D721Med (cell line): ENCODE measurements around the gene VAPB.

Experiments
- DNase-seq: peaks from one replicate; pipeline ENCODE4 v3.0.0; 2011; ENCODE audit warnings: low spot score; ENCODE audit not compliant: insufficient read length
- FAIRE-seq: peaks from 2 replicates; lab custom pipeline; 2011; peaks lifted over from hg19 to GRCh38; lab: Jason Lieb, UNC
- TF ChIP-seq, protein P1 (sequence below): IDR thresholded peaks from 2 replicates; pipeline ENCODE4 v1.5.1; 2012; ENCODE audit warnings: mild to moderate bottlenecking, control low read depth; ENCODE audit not compliant: insufficient read depth; ENCODE audit errors: missing control alignments

The VAPB gene

DNA sequence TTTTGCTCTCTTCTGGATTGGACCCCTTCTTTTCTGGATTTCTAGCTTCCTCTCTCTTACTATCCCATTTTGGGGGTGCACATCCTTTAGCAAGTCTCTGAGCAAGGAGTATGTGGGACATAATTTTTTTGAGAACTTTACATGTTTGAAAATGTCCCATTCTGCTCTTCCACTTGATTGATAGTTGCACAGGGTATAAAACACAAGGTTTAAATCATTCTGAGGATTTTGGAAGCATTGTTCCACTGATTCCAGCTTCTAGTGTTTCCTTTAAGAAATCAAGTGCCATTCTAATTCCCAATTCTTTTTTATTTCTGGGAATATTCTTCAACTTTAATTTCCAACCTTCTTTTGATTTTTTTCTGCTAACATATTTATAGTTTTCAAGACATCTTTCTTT is 65.4 kb downstream of the VAPB start:
- TF ChIP-seq, protein P1, sequence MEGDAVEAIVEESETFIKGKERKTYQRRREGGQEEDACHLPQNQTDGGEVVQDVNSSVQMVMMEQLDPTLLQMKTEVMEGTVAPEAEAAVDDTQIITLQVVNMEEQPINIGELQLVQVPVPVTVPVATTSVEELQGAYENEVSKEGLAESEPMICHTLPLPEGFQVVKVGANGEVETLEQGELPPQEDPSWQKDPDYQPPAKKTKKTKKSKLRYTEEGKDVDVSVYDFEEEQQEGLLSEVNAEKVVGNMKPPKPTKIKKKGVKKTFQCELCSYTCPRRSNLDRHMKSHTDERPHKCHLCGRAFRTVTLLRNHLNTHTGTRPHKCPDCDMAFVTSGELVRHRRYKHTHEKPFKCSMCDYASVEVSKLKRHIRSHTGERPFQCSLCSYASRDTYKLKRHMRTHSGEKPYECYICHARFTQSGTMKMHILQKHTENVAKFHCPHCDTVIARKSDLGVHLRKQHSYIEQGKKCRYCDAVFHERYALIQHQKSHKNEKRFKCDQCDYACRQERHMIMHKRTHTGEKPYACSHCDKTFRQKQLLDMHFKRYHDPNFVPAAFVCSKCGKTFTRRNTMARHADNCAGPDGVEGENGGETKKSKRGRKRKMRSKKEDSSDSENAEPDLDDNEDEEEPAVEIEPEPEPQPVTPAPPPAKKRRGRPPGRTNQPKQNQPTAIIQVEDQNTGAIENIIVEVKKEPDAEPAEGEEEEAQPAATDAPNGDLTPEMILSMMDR: no peak
- no peak for DNase-seq
- no peak for FAIRE-seq

DNA sequence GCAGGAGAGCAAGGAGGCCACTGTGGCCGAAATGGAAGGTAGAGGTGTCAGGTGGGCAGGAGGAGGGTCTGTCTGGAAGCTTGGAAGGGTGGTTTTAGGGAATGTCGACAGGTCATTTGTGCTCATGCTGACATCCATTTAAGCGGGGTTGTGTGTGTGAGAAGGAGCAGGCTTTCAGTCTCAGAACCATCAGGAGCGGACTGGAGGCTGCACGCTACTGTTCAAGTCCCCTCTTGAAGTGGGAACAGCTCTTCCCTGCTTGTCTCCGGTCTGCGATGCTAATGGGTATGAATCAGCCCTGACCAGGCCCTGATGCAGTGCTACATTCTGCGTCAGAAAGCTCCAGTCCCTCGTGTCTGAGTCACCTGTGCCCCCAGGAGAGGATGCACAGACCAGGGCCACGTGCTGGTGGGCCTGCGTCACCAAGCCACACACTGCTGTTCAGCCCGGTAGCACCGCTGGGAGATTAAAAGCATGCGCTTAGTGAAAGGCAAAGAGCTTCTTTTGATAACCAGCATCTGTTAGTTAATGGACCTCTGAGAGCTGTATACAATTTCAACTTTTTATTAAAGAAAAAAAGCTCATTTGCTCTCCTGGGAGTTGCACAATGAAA is 68.2 kb downstream of the VAPB start:
- TF ChIP-seq, protein P1: no peak
- DNase-seq: no peak
- no peak for FAIRE-seq

DNA sequence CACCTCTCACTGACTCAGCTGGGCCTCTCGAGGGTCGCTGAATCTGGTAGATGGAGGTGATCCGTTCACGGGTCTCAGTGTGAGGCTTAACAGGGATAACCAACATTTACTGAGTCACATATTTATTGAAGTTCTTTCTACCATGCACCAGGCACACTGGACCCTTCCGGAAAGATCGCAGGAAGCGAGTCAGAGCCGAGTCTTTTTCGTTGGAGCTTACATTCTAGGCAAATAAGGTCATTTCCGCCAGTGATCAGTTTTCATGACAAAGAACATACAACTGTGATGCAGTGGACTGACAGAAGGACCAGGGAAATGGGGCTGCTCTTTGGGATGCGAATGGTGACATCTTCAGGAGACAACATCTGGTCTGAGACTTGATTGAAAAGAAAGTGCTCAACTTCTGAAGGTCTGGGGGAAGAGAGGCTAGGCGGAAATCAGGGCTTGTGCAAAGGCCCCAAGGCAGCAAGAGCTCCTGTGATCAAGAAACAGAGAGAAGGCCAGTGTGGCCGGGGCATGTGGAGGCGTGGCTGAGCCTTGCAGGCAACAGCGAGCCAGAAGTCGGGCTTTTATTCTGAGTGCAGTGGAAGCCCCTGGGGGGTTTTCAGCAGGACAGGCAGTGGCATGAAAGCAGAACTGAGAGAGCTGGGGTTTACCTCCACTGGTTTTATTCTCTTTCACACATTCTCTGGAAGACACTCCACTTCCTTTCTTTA is 69.5 kb downstream of the VAPB start:
- DNase-seq: no peak
- no peak for FAIRE-seq
- TF ChIP-seq, protein P1: no peak

DNA sequence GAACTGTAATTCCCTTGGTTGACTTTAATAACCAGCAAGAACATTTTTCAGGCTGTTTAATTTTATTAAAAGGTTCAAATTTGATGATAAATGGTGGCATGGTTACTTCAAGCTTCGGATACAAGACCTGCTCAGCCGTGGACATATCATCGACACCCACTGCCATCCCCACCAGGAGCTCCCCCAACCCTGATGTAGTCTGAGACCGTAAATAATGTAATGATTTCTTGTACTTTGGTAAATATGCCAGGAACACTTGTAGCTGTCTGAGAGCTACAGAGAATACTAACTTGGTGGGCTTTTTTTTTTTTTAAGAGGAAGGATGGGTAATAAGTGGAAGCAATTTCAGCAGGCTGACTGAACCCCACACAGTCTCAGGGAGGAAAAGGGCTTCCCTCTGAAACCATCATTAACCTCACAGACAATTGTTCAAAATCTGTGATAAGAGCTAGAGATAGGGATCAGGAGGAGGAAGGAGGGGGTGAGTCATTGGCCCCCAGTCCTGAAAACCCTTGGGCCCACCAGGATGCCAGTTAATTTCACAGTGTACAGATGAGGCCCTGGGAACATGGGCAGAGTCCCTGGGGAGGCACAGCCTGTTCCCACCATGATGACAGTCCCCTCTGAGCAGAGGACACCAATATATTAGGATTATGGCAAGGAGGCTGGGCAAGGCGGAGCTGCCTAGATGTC is 70.2 kb downstream of the VAPB start:
- FAIRE-seq: no peak
- DNase-seq: no peak
- TF ChIP-seq, protein P1: no peak

DNA sequence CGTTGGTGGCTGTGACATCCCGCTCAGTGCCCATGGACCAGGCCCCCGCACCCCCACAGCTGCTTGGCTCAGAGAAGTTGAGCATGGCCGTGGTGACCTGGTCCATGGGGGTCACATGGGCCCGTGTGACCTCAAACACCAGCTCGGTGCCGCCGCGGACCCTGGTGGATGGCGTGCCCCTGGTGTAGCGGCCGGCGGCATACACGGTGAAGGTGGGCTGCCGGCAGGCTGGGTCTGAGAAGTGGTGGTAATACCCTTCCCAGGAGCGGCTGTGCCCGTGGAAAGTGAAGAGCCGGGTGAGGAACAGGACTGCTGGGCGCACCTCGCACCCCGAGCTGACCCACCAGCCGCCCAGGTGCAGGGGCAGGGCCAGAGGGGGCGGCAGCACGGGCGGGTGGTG is 72.1 kb downstream of the VAPB start:
- no peak for DNase-seq
- no peak for FAIRE-seq
- TF ChIP-seq, protein P1: no peak

DNA sequence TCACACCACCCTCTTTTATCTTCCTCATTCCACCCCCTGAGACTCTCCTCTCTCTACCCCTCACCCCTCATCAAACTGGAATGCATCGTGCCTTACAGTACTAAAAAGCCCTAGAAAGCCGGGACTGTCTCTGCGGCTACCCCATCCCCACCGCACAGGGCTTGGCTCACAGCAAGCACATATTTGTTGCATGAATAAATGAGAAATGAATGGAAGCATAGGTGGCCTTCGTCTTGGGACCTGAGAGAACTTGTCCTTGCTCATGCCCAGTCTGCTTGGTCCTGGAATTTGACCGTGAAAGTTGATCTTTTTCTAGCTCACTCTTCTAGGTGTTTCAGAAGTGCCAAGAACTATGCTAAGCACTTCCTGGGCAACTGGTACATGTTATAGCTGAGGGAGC is 72.9 kb downstream of the VAPB start:
- no peak for FAIRE-seq
- no peak for DNase-seq
- TF ChIP-seq, protein P1: no peak
